H1 (cell line): ENCODE measurements around the gene NR2F6. TPM values are rescaled to one million over a fixed set of nuclear protein-coding genes. Genes with fewer than 3 reads are reported as not detected.

Experiments used
- CHD7 ChIP-seq: fragments of 300-600 bp; sonication (generic); IDR thresholded peaks from 2 replicates; pipeline ENCODE4 v1.7.1; 2012; ENCODE audit warnings: low read length, moderate library complexity, mild to moderate bottlenecking, inconsistent platforms; ENCODE audit not compliant: insufficient replicate concordance
- SAP30 ChIP-seq: fragments of 300-600 bp; sonication (generic); IDR thresholded peaks from 2 replicates; pipeline ENCODE4 v1.7.1; 2012; ENCODE audit warnings: low read length, moderate library complexity, mild to moderate bottlenecking, inconsistent platforms; ENCODE audit not compliant: insufficient read depth, insufficient replicate concordance
- polyA plus RNA-seq, 7 experiments: library from polyadenylated mRNA; depleted of rRNA in 3 of 7; stranded (reverse) in 5 of 7; unstranded in 2 of 7; fragments of >200 nt in 5 of 7; fragments of 200-250 nt in 2 of 7; gene quantifications; 1 replicate in 5 of 7; 2 replicates in 1 of 7; 4 replicates in 1 of 7; pipeline versions ENCODE4 v1.2.1 to v1.2.3, GENCODE V29; 2011 to 2013; ENCODE audit warnings: missing spikeins in 2 of 7, mixed read lengths in 2 of 7
- total RNA-seq: library from RNA; stranded (reverse); fragmentation: NEBNext Ultra II Directional; extraction: Animal tissue kit (Norgen Biotek cat#: 25700); gene quantifications from 2 replicates; pipeline ENCODE4 v1.2.1, GENCODE V29; 2021

The NR2F6 gene
- total and polyA plus RNA-seq, 2 of the 8 experiments (the other 6 are each of a cell fraction or from before 2014, with no cell fraction given), result 99.7 to 114 TPM

GRCh38 chr19:17211547-17212446, 33.9 kb downstream of the NR2F6 start (continued):
- TF ChIP-seq CHD7 (no peak), SAP30 (no peak)
